ENCODE measurements around the gene CCDC110.
"Not testable (repeated sequence)": the region's sequence is repeated elsewhere in the genome, so short reads cannot be mapped to it uniquely, and the experiment has no call there.

The CCDC110 gene

DNA sequence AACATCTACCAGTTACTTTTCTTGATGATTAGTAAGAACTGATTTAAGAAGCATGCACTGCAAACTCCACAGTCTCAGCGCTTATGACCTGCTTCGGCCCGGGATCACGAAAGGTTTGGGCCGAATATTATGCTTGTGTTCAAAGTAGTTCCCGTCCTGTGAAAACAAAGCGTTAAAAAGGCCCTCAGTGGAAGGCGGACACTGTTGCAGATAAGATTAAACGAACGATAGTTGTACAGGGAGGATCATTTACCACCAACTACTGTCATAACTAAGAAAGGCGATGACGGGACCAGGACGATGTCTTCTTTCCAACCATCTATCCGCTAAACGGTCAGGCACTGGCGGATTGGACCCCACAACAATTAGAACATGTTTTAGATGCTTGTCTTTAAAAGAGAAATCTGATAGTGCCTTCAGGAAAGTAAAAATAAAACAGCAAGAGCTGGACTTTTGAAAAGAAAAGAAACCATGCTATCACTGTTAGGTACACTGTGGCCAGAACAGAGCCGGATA is 42.7 kb upstream of the CCDC110 start:
- H3K27me3 ChIP-seq (ENCODE audit: insufficient read depth, low read length, poor library complexity): no peaks in the 10 kb centered on the region
- no peak overlapping the region for H3K4me3 ChIP-seq (ENCODE audit: low read length)
- H2AK5ac ChIP-seq (ENCODE audit: low read length): no peak overlapping the region
- no peaks in the 10 kb centered on the region for H3K36me3 ChIP-seq (ENCODE audit: control insufficient read depth, insufficient read depth, low read length)
- H3K4me2 ChIP-seq (ENCODE audit: low read length): no peak overlapping the region
- H2BK15ac ChIP-seq (replicated peaks; ENCODE audit: low read depth): no peak overlapping the region
- H3K4me1 ChIP-seq (ENCODE audit: control insufficient read depth, low read depth, low read length): no peaks in the 10 kb centered on the region
- DNase-seq: no peak
- no peak overlapping the region for H3K4ac ChIP-seq (ENCODE audit: low read depth, low read length)
- no CpG with 5 or more reads among the region's 17 CpGs for WGBS (ENCODE audit: extremely low coverage, insufficient coverage, low lambda C conversion rate)
- H3K9ac ChIP-seq (ENCODE audit: low read length): no peak overlapping the region
- no peak overlapping the region for H3K23ac ChIP-seq (ENCODE audit: low read length)
- no peak overlapping the region for H3K27ac ChIP-seq (ENCODE audit: low read depth, low read length)
- no peak overlapping the region for H4K5ac ChIP-seq (ENCODE audit: low read length)
- H4K8ac ChIP-seq (ENCODE audit: low read depth, low read length): no peak overlapping the region
- no peaks in the 10 kb centered on the region for H3K79me2 ChIP-seq (ENCODE audit: control insufficient read depth, insufficient read depth, low read length)
- H3K79me1 ChIP-seq (ENCODE audit: low read length): no peaks in the 10 kb centered on the region
- H2BK5ac ChIP-seq (ENCODE audit: low read length): no peak overlapping the region
- H2BK120ac ChIP-seq (ENCODE audit: low read depth, low read length): no peak overlapping the region
- no peak overlapping the region for H3K56ac ChIP-seq (ENCODE audit: low read length)
- H3K18ac ChIP-seq (ENCODE audit: low read length): no peak overlapping the region

DNA sequence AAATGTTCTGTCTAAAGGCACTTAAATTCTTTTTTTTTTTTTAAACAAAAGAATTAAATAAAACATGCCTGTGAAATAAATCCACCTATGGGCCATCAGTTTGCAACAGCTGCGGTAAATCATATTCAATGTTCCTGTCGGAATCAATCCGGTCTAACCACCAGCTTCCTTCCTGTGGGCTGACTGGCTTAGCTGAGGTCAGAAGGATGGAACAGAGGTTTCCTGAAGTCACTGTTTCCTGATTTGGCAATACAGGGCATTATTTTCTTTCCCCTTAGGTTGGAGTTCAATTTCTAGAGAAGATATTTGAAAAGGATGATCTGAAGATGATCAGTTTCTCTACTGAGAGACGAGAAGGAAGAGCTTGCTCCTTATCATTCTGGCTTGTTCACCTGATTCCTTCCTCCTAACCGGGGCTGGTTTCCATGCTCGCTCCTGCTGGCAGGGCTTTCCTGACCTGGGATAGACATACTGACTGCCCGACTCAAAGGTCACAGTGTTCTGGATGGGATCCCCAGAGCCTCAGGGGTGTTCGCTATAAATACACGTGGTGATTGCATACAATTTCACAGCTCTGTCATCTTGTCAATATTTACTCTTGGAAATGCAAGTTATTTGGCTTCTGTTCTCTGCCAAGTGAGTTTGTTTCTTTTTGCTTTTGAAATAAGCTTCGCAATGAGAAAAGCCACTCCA is 42.1 kb upstream of the CCDC110 start:
- WGBS (ENCODE audit: extremely low coverage, insufficient coverage, low lambda C conversion rate): no CpG with 5 or more reads among the region's 10 CpGs
- no peak overlapping the region for H2BK15ac ChIP-seq (replicated peaks; ENCODE audit: low read depth)
- no peaks in the 10 kb centered on the region for H3K79me2 ChIP-seq (ENCODE audit: control insufficient read depth, insufficient read depth, low read length)
- no peak overlapping the region for H4K5ac ChIP-seq (ENCODE audit: low read length)
- H3K4me3 ChIP-seq (ENCODE audit: low read length): no peak overlapping the region
- H3K4me1 ChIP-seq (ENCODE audit: control insufficient read depth, low read depth, low read length): no peaks in the 10 kb centered on the region
- no peak overlapping the region for H3K9ac ChIP-seq (ENCODE audit: low read length)
- H2AK5ac ChIP-seq (ENCODE audit: low read length): no peak overlapping the region
- H3K36me3 ChIP-seq (ENCODE audit: control insufficient read depth, insufficient read depth, low read length): no peaks in the 10 kb centered on the region
- no peaks in the 10 kb centered on the region for H3K27me3 ChIP-seq (ENCODE audit: insufficient read depth, low read length, poor library complexity)
- H3K27ac ChIP-seq (ENCODE audit: low read depth, low read length): no peak overlapping the region
- no peak overlapping the region for H4K8ac ChIP-seq (ENCODE audit: low read depth, low read length)
- H3K79me1 ChIP-seq (ENCODE audit: low read length): no peaks in the 10 kb centered on the region
- H3K23ac ChIP-seq (ENCODE audit: low read length): no peak overlapping the region
- H3K4me2 ChIP-seq (ENCODE audit: low read length): no peak overlapping the region
- H2BK5ac ChIP-seq (ENCODE audit: low read length): no peak overlapping the region
- H3K56ac ChIP-seq (ENCODE audit: low read length): no peak overlapping the region
- H3K18ac ChIP-seq (ENCODE audit: low read length): no peak overlapping the region
- no peak for DNase-seq
- no peak overlapping the region for H2BK120ac ChIP-seq (ENCODE audit: low read depth, low read length)
- H3K4ac ChIP-seq (ENCODE audit: low read depth, low read length): no peak overlapping the region

DNA sequence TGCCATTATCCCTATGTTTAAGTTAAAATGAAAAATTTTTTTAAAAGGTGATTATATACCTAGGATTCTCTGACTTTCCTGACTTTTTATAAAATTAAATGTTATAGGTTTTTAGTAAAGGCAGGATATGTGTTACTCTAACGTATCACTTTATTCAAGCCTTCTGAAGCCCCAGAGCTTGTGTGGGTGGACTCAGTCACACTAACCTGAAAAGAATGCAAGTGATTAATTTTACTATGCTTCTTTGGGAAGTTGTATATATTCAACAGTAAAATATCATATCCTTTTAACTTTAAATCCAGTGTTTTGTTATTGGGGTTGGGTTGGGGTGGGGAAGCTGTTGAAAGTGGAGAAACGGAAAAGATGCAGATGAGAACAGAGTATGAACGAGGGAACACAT is 41.0 kb upstream of the CCDC110 start:
- no CpG with 5 or more reads among the region's 3 CpGs for WGBS (ENCODE audit: extremely low coverage, insufficient coverage, low lambda C conversion rate)
- H2BK5ac ChIP-seq (ENCODE audit: low read length): no peak overlapping the region
- no peaks in the 10 kb centered on the region for H3K79me1 ChIP-seq (ENCODE audit: low read length)
- no peak overlapping the region for H3K4ac ChIP-seq (ENCODE audit: low read depth, low read length)
- no peak overlapping the region for H3K4me2 ChIP-seq (ENCODE audit: low read length)
- H3K79me2 ChIP-seq (ENCODE audit: control insufficient read depth, insufficient read depth, low read length): no peaks in the 10 kb centered on the region
- H3K36me3 ChIP-seq (ENCODE audit: control insufficient read depth, insufficient read depth, low read length): no peaks in the 10 kb centered on the region
- no peak for DNase-seq
- no peak overlapping the region for H4K8ac ChIP-seq (ENCODE audit: low read depth, low read length)
- H2BK15ac ChIP-seq (replicated peaks; ENCODE audit: low read depth): no peak overlapping the region
- H2AK5ac ChIP-seq (ENCODE audit: low read length): no peak overlapping the region
- no peak overlapping the region for H3K4me3 ChIP-seq (ENCODE audit: low read length)
- H3K23ac ChIP-seq (ENCODE audit: low read length): no peak overlapping the region
- H3K56ac ChIP-seq (ENCODE audit: low read length): no peak overlapping the region
- H4K5ac ChIP-seq (ENCODE audit: low read length): no peak overlapping the region
- no peak overlapping the region for H3K27ac ChIP-seq (ENCODE audit: low read depth, low read length)
- H3K4me1 ChIP-seq (ENCODE audit: control insufficient read depth, low read depth, low read length): no peaks in the 10 kb centered on the region
- H2BK120ac ChIP-seq (ENCODE audit: low read depth, low read length): no peak overlapping the region
- H3K9ac ChIP-seq (ENCODE audit: low read length): no peak overlapping the region
- no peak overlapping the region for H3K18ac ChIP-seq (ENCODE audit: low read length)
- H3K27me3 ChIP-seq (ENCODE audit: insufficient read depth, low read length, poor library complexity): no peaks in the 10 kb centered on the region

DNA sequence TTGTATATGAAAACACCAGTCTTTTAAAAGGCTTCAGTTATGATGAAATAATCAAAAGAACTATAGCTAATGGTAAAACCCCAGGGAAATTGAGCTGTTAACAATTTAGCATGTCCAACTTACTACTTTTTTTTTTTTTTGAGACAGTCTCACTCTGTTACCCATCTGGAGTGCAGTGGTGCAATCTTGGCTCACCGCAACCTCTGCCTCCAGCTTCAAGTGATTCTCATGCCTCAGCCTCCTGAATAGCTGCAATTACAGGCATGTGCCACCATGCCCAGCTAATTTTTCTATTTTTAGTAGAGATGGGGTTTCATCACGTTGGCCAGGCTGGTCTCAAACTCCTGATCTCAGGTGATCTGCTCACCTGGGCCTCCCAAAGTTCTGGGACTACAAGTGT is 39.7 kb upstream of the CCDC110 start:
- not testable (repeated sequence) for H3K18ac ChIP-seq (ENCODE audit: low read length); H3K56ac ChIP-seq (ENCODE audit: low read length); H2BK15ac ChIP-seq (replicated peaks; ENCODE audit: low read depth); H3K79me1 ChIP-seq (ENCODE audit: low read length); H3K27me3 ChIP-seq (ENCODE audit: insufficient read depth, low read length, poor library complexity); H2BK120ac ChIP-seq (ENCODE audit: low read depth, low read length); H3K4ac ChIP-seq (ENCODE audit: low read depth, low read length); H2BK5ac ChIP-seq (ENCODE audit: low read length); H3K23ac ChIP-seq (ENCODE audit: low read length); H3K4me1 ChIP-seq (ENCODE audit: control insufficient read depth, low read depth, low read length); H3K4me3 ChIP-seq (ENCODE audit: low read length); H3K36me3 ChIP-seq (ENCODE audit: control insufficient read depth, insufficient read depth, low read length); H3K79me2 ChIP-seq (ENCODE audit: control insufficient read depth, insufficient read depth, low read length); DNase-seq; H3K27ac ChIP-seq (ENCODE audit: low read depth, low read length); H3K9ac ChIP-seq (ENCODE audit: low read length); H4K5ac ChIP-seq (ENCODE audit: low read length); H2AK5ac ChIP-seq (ENCODE audit: low read length); H3K4me2 ChIP-seq (ENCODE audit: low read length); H4K8ac ChIP-seq (ENCODE audit: low read depth, low read length)
- WGBS (ENCODE audit: extremely low coverage, insufficient coverage, low lambda C conversion rate): no CpG with 5 or more reads among the region's 2 CpGs

DNA sequence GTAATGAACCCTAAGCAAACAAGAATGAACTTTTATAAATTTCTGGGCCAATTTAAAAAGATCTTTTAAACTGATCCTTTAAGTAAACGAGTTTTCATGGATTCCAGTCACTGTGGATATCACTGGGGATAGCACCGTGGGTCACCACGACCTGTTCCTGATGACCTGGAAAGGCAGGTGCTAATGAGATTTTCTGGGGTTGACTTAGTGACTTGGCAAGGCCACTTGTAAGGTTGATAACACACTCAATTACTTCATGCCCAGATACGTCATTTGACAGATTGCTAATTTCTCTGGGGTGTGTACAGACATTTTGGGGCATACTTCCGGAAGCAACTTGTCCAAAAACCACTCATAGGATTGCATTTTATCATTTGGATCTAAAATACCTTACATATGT is 39.3 kb upstream of the CCDC110 start:
- Histone ChIP-seq H3K56ac (ENCODE audit: low read length) (no peak overlapping the region), H3K4ac (ENCODE audit: low read depth, low read length) (no peak overlapping the region), H2BK15ac (replicated peaks; ENCODE audit: low read depth) (no peak overlapping the region), H3K18ac (ENCODE audit: low read length) (no peak overlapping the region), H3K36me3 (ENCODE audit: control insufficient read depth, insufficient read depth, low read length) (no peaks in the 10 kb centered on the region), H3K27ac (ENCODE audit: low read depth, low read length) (no peak overlapping the region), H3K79me1 (ENCODE audit: low read length) (no peaks in the 10 kb centered on the region), H3K4me3 (ENCODE audit: low read length) (no peak overlapping the region), H4K5ac (ENCODE audit: low read length) (no peak overlapping the region), H3K79me2 (ENCODE audit: control insufficient read depth, insufficient read depth, low read length) (no peaks in the 10 kb centered on the region), H3K23ac (ENCODE audit: low read length) (no peak overlapping the region), H3K4me2 (ENCODE audit: low read length) (no peak overlapping the region), H2AK5ac (ENCODE audit: low read length) (no peak overlapping the region), H3K9ac (ENCODE audit: low read length) (no peak overlapping the region), H3K27me3 (ENCODE audit: insufficient read depth, low read length, poor library complexity) (no peaks in the 10 kb centered on the region), H2BK5ac (ENCODE audit: low read length) (no peak overlapping the region), H4K8ac (ENCODE audit: low read depth, low read length) (no peak overlapping the region), H3K4me1 (ENCODE audit: control insufficient read depth, low read depth, low read length) (no peaks in the 10 kb centered on the region), H2BK120ac (ENCODE audit: low read depth, low read length) (no peak overlapping the region)
- DNase-seq: peak; percentile 7
- WGBS (ENCODE audit: extremely low coverage, insufficient coverage, low lambda C conversion rate): no CpG with 5 or more reads among the region's 5 CpGs

DNA sequence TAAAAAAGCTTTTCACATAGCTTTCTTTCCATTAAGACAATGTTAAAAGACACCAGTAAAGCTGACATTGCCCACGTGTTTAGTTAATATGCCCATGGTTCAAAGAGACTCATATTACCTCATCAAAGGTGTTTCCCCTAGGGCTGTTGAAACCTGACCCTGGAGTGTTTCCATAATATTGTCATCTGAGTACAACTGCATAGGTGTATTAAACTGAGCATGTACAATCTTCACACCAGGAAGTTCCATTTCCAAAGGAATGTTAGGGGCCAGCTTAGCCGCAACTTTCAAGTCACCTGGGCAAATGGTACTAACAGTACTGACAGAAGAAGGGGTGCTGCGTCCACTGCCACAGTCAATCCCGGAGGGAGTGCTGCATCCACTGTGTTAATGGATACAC is 36.6 kb upstream of the CCDC110 start:
- no peak overlapping the region for H3K4ac ChIP-seq (ENCODE audit: low read depth, low read length)
- DNase-seq: no peak
- WGBS (ENCODE audit: extremely low coverage, insufficient coverage, low lambda C conversion rate): no CpG with 5 or more reads among the region's 4 CpGs
- no peak overlapping the region for H2AK5ac ChIP-seq (ENCODE audit: low read length)
- H4K5ac ChIP-seq (ENCODE audit: low read length): no peak overlapping the region
- H3K23ac ChIP-seq (ENCODE audit: low read length): no peak overlapping the region
- H4K8ac ChIP-seq (ENCODE audit: low read depth, low read length): no peak overlapping the region
- no peak overlapping the region for H3K4me2 ChIP-seq (ENCODE audit: low read length)
- no peaks in the 10 kb centered on the region for H3K4me1 ChIP-seq (ENCODE audit: control insufficient read depth, low read depth, low read length)
- no peak overlapping the region for H3K4me3 ChIP-seq (ENCODE audit: low read length)
- H2BK120ac ChIP-seq (ENCODE audit: low read depth, low read length): no peak overlapping the region
- H3K79me1 ChIP-seq (ENCODE audit: low read length): no peaks in the 10 kb centered on the region
- no peak overlapping the region for H2BK15ac ChIP-seq (replicated peaks; ENCODE audit: low read depth)
- H3K36me3 ChIP-seq (ENCODE audit: control insufficient read depth, insufficient read depth, low read length): no peaks in the 10 kb centered on the region
- H3K79me2 ChIP-seq (ENCODE audit: control insufficient read depth, insufficient read depth, low read length): no peaks in the 10 kb centered on the region
- H3K27me3 ChIP-seq (ENCODE audit: insufficient read depth, low read length, poor library complexity): no peaks in the 10 kb centered on the region
- no peak overlapping the region for H3K56ac ChIP-seq (ENCODE audit: low read length)
- H2BK5ac ChIP-seq (ENCODE audit: low read length): no peak overlapping the region
- no peak overlapping the region for H3K9ac ChIP-seq (ENCODE audit: low read length)
- no peak overlapping the region for H3K18ac ChIP-seq (ENCODE audit: low read length)
- H3K27ac ChIP-seq (ENCODE audit: low read depth, low read length): no peak overlapping the region
